Camera-type eye (tissue), 1 donor: Measurements from ENCODE around the gene LRRC37A. TPM values are rescaled to one million over a fixed set of nuclear protein-coding genes. Genes with fewer than 3 reads are reported as not detected.

Experiments used
- total RNA-seq: library from RNA; depleted of rRNA; stranded (reverse); fragments of >200 nt; gene quantifications from one replicate; pipeline ENCODE4 v1.2.3, GENCODE V29; 2014

LRRC37A gene
- total RNA-seq: 5.1 TPM

DNA sequence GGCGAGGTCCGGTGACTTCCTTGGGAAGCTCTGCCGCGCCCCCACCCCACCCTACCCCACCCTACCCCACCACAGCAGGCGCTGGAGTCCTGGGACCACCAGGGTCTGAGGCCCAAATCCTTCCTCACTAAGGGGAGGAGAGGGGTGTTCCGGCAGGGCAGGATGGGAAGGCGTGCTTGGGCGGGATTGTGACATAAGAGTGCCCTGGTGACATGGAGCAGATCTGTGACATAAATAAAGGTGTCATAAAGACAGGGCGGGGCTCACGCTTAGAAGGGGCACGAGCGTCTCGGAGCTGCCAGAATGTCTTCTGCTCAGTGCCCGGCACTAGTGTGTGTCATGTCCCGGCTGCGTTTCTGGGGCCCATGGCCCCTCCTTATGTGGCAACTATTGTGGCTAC lies at the start of gene LRRC37A:
TSS of gene LRRC37A (plus strand) at position 301 of the 400 bp plus-strand sequence. CDS start at position 304, 3 bp downstream.

DNA sequence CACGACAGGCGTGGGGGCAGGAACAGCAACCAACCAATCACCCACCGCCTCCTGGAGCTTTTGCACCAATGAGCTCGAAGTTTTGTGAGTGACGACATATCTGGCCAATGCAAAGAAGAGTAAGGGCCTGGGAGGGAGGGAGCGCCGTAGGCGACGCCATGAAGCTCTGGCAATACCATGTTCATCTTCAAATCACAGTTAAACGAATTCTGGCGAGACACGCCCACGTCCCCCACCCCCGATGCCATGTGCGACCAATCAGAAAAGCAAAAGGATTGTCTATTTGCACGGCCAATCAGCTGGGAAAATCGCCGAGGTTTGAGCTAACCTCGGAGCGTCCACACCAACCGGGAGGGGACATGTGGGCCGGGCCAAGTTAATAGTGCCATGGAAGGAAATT lies 66.8 kb downstream of the LRRC37A start, which contains the start of gene ARL17B:
TSS of gene ARL17B (minus strand) at position 12 of the 400 bp plus-strand sequence. CDS start 3,369 bp downstream, outside the sequence.

Other genes starting within 250 kb of the LRRC37A start
- gene KANSL1, start 101.7 kb upstream of the LRRC37A start, total RNA-seq: 202 TPM
- gene ARL17B, start 66.6 kb downstream of the LRRC37A start, total RNA-seq: 52.7 TPM
- 16.7 TPM for gene LRRC37A2, start 217.3 kb downstream of the LRRC37A start, total RNA-seq